MCF 10A (cell line): Measurements from ENCODE around the gene NUTM1. TPM values are rescaled to one million over a fixed set of nuclear protein-coding genes. Genes with fewer than 3 reads are reported as not detected.

Source experiments
- BruUV-seq: library from RNA; stranded (reverse); fragments of 400-500 nt; replicated peaks from 2 replicates; lab custom pipeline; 2021; lab: Mats Ljungman, UMichigan
- CTCF ChIA-PET: fragments of 300-600 bp; sonication (Branson Sonifier 250); formaldehyde crosslinking; extraction: SDS; loops from one replicate; lab custom pipeline; 2021; ENCODE audit warnings: antibody characterized with exemption, inconsistent platforms; lab: Yijun Ruan, JAX
- POLR2A ChIA-PET: fragments of 300-600, 350-650 bp; sonication (Branson Sonifier 250); formaldehyde crosslinking; extraction: SDS; loops from one replicate; lab custom pipeline; 2020; ENCODE audit warnings: antibody characterized with exemption, inconsistent platforms; lab: Yijun Ruan, JAX
- DNase-seq: peaks from one replicate; pipeline ENCODE4 v3.0.0-alpha.2; 2018; ENCODE audit not compliant: unreplicated experiment
- H3K27ac Mint-ChIP-seq: one replicate; pipeline ENCODE4 v1.8.0; 2022; ENCODE audit warnings: mild to moderate bottlenecking, low read depth, mixed read lengths; ENCODE audit not compliant: unreplicated experiment
- H3K27me3 Mint-ChIP-seq: one replicate; pipeline ENCODE4 v1.8.0; 2022; ENCODE audit warnings: mixed read lengths; ENCODE audit not compliant: insufficient read depth, unreplicated experiment
- H3K36me3 Mint-ChIP-seq: one replicate; pipeline ENCODE4 v1.8.0; 2022; ENCODE audit warnings: mild to moderate bottlenecking, moderate library complexity, mixed read lengths; ENCODE audit not compliant: insufficient read depth, unreplicated experiment
- H3K4me1 Mint-ChIP-seq: one replicate; pipeline ENCODE4 v1.8.0; 2022; ENCODE audit warnings: mixed read lengths; ENCODE audit not compliant: insufficient read depth, unreplicated experiment
- H3K4me3 Mint-ChIP-seq: one replicate; pipeline ENCODE4 v1.8.0; 2022; ENCODE audit warnings: mild to moderate bottlenecking, moderate library complexity, mixed read lengths; ENCODE audit not compliant: unreplicated experiment
- H3K9me3 Mint-ChIP-seq: one replicate; pipeline ENCODE4 v1.8.0; 2022; ENCODE audit warnings: mixed read lengths; ENCODE audit not compliant: unreplicated experiment
- intact Hi-C: fragments of 100-400 bp; cut with micrococcal nuclease; formaldehyde crosslinking; loops from 2 replicates; pipeline ENCODE4 v1.14.1; 2022
- total RNA-seq: library from RNA; stranded (reverse); gene quantifications from 2 replicates; pipeline ENCODE4 v1.2.3, GENCODE V29; 2022
- TF ChIP-seq, protein P1 (sequence below): fragments of 200-600 bp; IDR thresholded peaks from one replicate; pipeline ENCODE4 v1.8.0; 2022; ENCODE audit warnings: antibody characterized with exemption, mild to moderate bottlenecking; ENCODE audit not compliant: unreplicated experiment

NUTM1 gene
- total RNA-seq, 1 experiment from 2014 or later: not detected

- intact Hi-C loops: no loop called here
- Mint-ChIP-seq H3K27ac (peak overlapping the region; percentile 49), H3K27me3 (no peaks in the 10 kb centered on the region), H3K4me3 (peak overlapping the region; percentile 83), H3K4me1 (peaks cover 27% of the 10 kb centered on the region), H3K36me3 (peaks cover 26% of the 10 kb centered on the region), H3K9me3 (no peaks in the 10 kb centered on the region)
- TF ChIP-seq, protein P1, sequence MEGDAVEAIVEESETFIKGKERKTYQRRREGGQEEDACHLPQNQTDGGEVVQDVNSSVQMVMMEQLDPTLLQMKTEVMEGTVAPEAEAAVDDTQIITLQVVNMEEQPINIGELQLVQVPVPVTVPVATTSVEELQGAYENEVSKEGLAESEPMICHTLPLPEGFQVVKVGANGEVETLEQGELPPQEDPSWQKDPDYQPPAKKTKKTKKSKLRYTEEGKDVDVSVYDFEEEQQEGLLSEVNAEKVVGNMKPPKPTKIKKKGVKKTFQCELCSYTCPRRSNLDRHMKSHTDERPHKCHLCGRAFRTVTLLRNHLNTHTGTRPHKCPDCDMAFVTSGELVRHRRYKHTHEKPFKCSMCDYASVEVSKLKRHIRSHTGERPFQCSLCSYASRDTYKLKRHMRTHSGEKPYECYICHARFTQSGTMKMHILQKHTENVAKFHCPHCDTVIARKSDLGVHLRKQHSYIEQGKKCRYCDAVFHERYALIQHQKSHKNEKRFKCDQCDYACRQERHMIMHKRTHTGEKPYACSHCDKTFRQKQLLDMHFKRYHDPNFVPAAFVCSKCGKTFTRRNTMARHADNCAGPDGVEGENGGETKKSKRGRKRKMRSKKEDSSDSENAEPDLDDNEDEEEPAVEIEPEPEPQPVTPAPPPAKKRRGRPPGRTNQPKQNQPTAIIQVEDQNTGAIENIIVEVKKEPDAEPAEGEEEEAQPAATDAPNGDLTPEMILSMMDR: no peak
- no TSS peak for BruUV-seq
- ChIA-PET POLR2A (interaction anchor here (0.6 to 4.8 kb wide), 10 partner anchors 8 to 275 kb away, joined by 3 to 69 read pairs (median 16); partner anchors contain the start of genes EMC4, KATNBL1 and LPCAT4), CTCF (interaction anchor here (0.5 to 2.2 kb wide), 6 partner anchors 9 to 125 kb away, joined by 3 to 11 read pairs (median 4); partner anchors contain the start of gene LPCAT4)
- no peak for DNase-seq
Observed at GRCh38 chr15:34336231-34336990, 6.7 kb upstream of the NUTM1 start.

- Mint-ChIP-seq H3K27ac (peak overlapping the region; percentile 49), H3K4me3 (peak overlapping the region; percentile 83), H3K36me3 (peaks cover 32% of the 10 kb centered on the region), H3K9me3 (no peaks in the 10 kb centered on the region), H3K27me3 (no peaks in the 10 kb centered on the region), H3K4me1 (peaks cover 32% of the 10 kb centered on the region)
- TF ChIP-seq, protein P1: no peak
- ChIA-PET CTCF (interaction anchor here (0.5 to 2.2 kb wide), 9 partner anchors 10 to 126 kb away, joined by 3 to 11 read pairs (median 4); partner anchors contain the start of gene LPCAT4), POLR2A (interaction anchor here (0.6 to 4.8 kb wide), 20 partner anchors 8 to 663 kb away, joined by 3 to 69 read pairs (median 4); partner anchors contain the start of genes EMC4, EMC7, KATNBL1 and LPCAT4)
- no TSS peak for BruUV-seq
- intact Hi-C loops: no loop called here
- no peak for DNase-seq
Observed at GRCh38 chr15:34336991-34337556, 6.0 kb upstream of the NUTM1 start.

DNA sequence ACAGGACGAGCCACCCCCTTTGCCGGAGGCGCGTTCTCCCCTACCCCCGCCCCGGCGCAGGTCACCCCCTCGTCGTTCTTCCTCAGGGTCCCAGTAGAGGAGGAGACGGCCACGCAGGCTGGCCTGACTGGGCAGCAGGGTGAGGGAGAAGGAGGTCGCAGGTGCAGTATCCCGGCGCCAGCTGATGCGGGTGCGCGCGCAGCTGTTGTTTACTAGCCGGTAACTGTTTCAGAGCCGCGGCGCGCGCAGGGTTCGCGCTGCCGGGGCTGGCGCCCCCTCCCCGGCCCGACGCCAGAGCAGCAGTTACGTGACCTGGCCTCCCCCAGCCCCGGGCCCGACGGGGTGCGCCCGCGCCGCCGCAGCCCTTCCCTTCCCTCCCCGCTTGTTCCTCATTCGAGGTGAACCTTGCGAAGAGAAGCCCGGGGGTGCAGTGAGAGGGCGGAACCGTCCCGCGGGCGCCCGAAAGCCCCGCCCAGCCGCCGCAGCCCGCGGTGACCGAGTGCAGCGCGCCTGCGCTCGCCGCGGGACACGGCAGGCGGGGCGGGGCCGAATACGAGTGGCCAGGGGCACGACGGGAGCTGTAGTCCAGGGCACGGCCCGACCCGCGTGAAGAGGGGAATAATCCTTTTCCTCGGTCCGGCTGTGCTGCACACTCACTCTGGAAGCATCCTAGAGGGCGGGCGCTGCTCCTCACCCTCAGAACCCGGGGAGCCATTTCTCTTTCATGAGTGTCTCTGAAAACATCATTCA lies 5.4 kb upstream of the NUTM1 start, which contains the start of gene SLC12A6:
TSS of gene SLC12A6 (minus strand) at position 225 of the 750 bp plus-strand sequence. CDS start 1,101 bp downstream, outside the sequence.
- intact Hi-C loops: loop anchor here (1.0 kb wide), 2 partner anchors 30 to 98 kb away; partner anchors contain the start of gene LPCAT4
- peak; percentile 88 for DNase-seq
- CTCF ChIA-PET: interaction anchor here (0.6 to 2.2 kb wide), 7 partner anchors 9 to 104 kb away, joined by 3 to 11 read pairs (median 4); partner anchors contain the start of gene LPCAT4
- H3K27me3 Mint-ChIP-seq: no peaks in the 10 kb centered on the region
- no peaks in the 10 kb centered on the region for H3K9me3 Mint-ChIP-seq
- BruUV-seq: no TSS peak
- TF ChIP-seq, protein P1: no peak
- H3K4me1 Mint-ChIP-seq: peaks cover 32% of the 10 kb centered on the region
- H3K36me3 Mint-ChIP-seq: peaks cover 34% of the 10 kb centered on the region
- peak within 1 kb of the TSS; percentile 83 for H3K4me3 Mint-ChIP-seq
- H3K27ac Mint-ChIP-seq: peak within 1 kb of the TSS; percentile 49
- POLR2A ChIA-PET: interaction anchor here (0.6 to 4.8 kb wide), 25 partner anchors 9 to 662 kb away, joined by 3 to 69 read pairs (median 4); partner anchors contain the start of genes EMC4, EMC7, GOLGA8B and KATNBL1
